Spleen (tissue), 11 donors: ENCODE results near the gene ACSL5. TPM values are rescaled to one million over a fixed set of nuclear protein-coding genes. Genes with fewer than 3 reads are reported as not detected.

Experiments used
- DNase-seq: peaks from one replicate; pipeline ENCODE4 v3.0.0-alpha.2; 2020
- H3K27ac ChIP-seq, 8 donors: fragments of 200-600 bp; sonication (generic) in 7 of 8; 1 replicate in 4 of 8; 2 replicates in 4 of 8; pipeline versions ENCODE4 v1.5.0 to v1.8.0; 2016 to 2021; ENCODE audit warnings: inconsistent platforms in 4 of 8, mild to moderate bottlenecking in 4 of 8, moderate library complexity in 1 of 8
- H3K27me3 ChIP-seq, 7 donors: fragments of 200-600 bp; sonication (generic) in 6 of 7; replicated peaks in 1 of 7; 1 replicate in 4 of 7; 2 replicates in 3 of 7; pipeline versions ENCODE4 v1.5.0 to v1.8.0; 2016 to 2021; ENCODE audit warnings: inconsistent platforms in 3 of 7, mild to moderate bottlenecking in 1 of 7
- H3K36me3 ChIP-seq, 6 donors: fragments of 200-600 bp; sonication (generic) in 5 of 6; 1 replicate in 4 of 6; 2 replicates in 2 of 6; pipeline versions ENCODE4 v1.5.0 to v1.8.0; 2016 to 2021; ENCODE audit warnings: inconsistent platforms in 2 of 6
- H3K4me1 ChIP-seq, 6 donors: fragments of 200-600 bp; sonication (generic) in 5 of 6; 1 replicate in 3 of 6; 2 replicates in 3 of 6; pipeline versions ENCODE4 v1.5.0 to v1.8.0; 2016 to 2021; ENCODE audit warnings: inconsistent platforms in 3 of 6
- H3K4me3 ChIP-seq, 8 donors: fragments of 200-600 bp; sonication (generic) in 7 of 8; 1 replicate in 4 of 8; 2 replicates in 4 of 8; pipeline versions ENCODE4 v1.5.0 to v1.8.0; 2016 to 2021; ENCODE audit warnings: inconsistent platforms in 4 of 8, mild to moderate bottlenecking in 4 of 8, moderate library complexity in 2 of 8
- H3K9me3 ChIP-seq, 8 donors: fragments of 200-600 bp; sonication (generic) in 7 of 8; 1 replicate in 4 of 8; 2 replicates in 4 of 8; pipeline versions ENCODE4 v1.5.0 to v1.8.0; 2016 to 2021; ENCODE audit warnings: inconsistent platforms in 4 of 8
- CTCF ChIP-seq, 11 experiments: fragments of 200-600 bp in 7 of 11; fragments of 450-650 bp in 4 of 11; sonication (generic) in 4 of 11; IDR thresholded peaks in 8 of 11; conservative IDR thresholded peaks in 3 of 11; 1 replicate in 7 of 11; 2 replicates in 4 of 11; pipeline versions ENCODE4 v1.4.0 to v1.8.0; 2016 to 2021; ENCODE audit warnings: antibody characterized with exemption in 11 of 11, inconsistent platforms in 4 of 11, mild to moderate bottlenecking in 1 of 11
- POLR2A ChIP-seq, 3 donors: fragments of 450-650 bp; IDR thresholded peaks; one replicate each; pipeline ENCODE4 v1.5.1; 2017; ENCODE audit warnings: antibody characterized with exemption in 3 of 3, mild to moderate bottlenecking in 1 of 3
- POLR2AphosphoS5 ChIP-seq, 3 donors: sonication (generic); formaldehyde crosslinking; IDR thresholded peaks; one replicate each; pipeline ENCODE4 v1.5.1; 2017; ENCODE audit warnings: antibody characterized with exemption in 3 of 3
- WGBS, 5 donors: extraction: QIAGEN DNeasy Blood & Tissue Kit in 3 of 5; methylation state at CpG; one replicate each; pipeline versions ENCODE4 v1.1.5 to v1.1.7; 2013 to 2018; 5-methylcytosine and 5-hydroxymethylcytosine counted together
- intact Hi-C: fragments of 100-400 bp; cut with DNase I; formaldehyde crosslinking; loops from one replicate; pipeline ENCODE4 v1.15.0; 2023; ENCODE audit warnings: low total_unique reads
- polyA plus RNA-seq, 3 donors: library from polyadenylated mRNA; stranded (reverse); fragments of 200-250 nt; gene quantifications; one replicate each; pipeline ENCODE4 v1.2.1, GENCODE V29; 2013
- total RNA-seq, 7 donors: library from RNA; depleted of rRNA in 3 of 7; stranded (reverse); fragments of >200 nt in 3 of 7; fragmentation: NEBNext Ultra II Directional in 4 of 7; extraction: Animal tissue kit (Norgen Biotek cat#: 25700) in 4 of 7; gene quantifications; one replicate each; pipeline versions ENCODE4 v1.1.0 to v1.2.1, GENCODE V29; 2016 to 2021
- donor health status: healthy with polysubstance abuse.
- donor health status: DM: no; HTN: no; CAD: no; lungs with moderate emphysema.
- donor health status: DM: no; HTN: no; CAD: no.
- donor health status: Bipolar disorder and iron deficiency.
- donor health status: healthy.
- donor health status: DM: no; HTN: no; CAD: no.
- donor health status: DM: yes; HTN: yes; CAD: no.

Gene ACSL5
- total and polyA plus RNA-seq, 10 donors: 18.6 to 49.4 (median 42.8) TPM

GRCh38 chr10:112345202-112345601 is 28.7 kb upstream of the ACSL5 start:
- Histone ChIP-seq H3K4me1 (peaks cover 0 to 6% (median 4%) of the 10 kb centered on the region in 6 donors), H3K4me3 (no peak overlapping the region), H3K9me3 (peaks cover 0 to 5% (median 0%) of the 10 kb centered on the region in 8 donors), H3K36me3 (no peaks in the 10 kb centered on the region), H3K27ac (no peak overlapping the region), H3K27me3 (no peaks in the 10 kb centered on the region)
- intact Hi-C loops: no loop called here
- TF ChIP-seq CTCF (IDR thresholded peaks at IDR 0.05 in 8 of 11, conservative IDR thresholded peaks at IDR 0.05 in 3 of 11) (no peak), POLR2AphosphoS5 (IDR thresholded peaks at IDR 0.05) (no peak), POLR2A (IDR thresholded peaks at IDR 0.05) (no peak)
- DNase-seq: no peak
- WGBS, 5 donors: 42 to 84% (median 55%) methylated on average over 3 of the region's 3 CpGs

GRCh38 chr10:112345743-112346142 is 28.2 kb upstream of the ACSL5 start:
- Histone ChIP-seq H3K4me1 (peaks cover 0 to 6% (median 4%) of the 10 kb centered on the region in 6 donors), H3K27me3 (no peaks in the 10 kb centered on the region), H3K36me3 (no peaks in the 10 kb centered on the region), H3K27ac (no peak overlapping the region), H3K4me3 (no peak overlapping the region), H3K9me3 (peaks cover 0 to 5% (median 0%) of the 10 kb centered on the region in 8 donors)
- WGBS, 5 donors: 87 to 93% (median 92%) methylated on average over 9 of the region's 9 CpGs
- TF ChIP-seq CTCF (IDR thresholded peaks at IDR 0.05 in 8 of 11, conservative IDR thresholded peaks at IDR 0.05 in 3 of 11) (no peak), POLR2A (IDR thresholded peaks at IDR 0.05) (no peak), POLR2AphosphoS5 (IDR thresholded peaks at IDR 0.05) (no peak)
- intact Hi-C loops: no loop called here
- DNase-seq: no peak

GRCh38 chr10:112346774-112347173 is 27.1 kb upstream of the ACSL5 start:
- Histone ChIP-seq H3K27ac (no peak overlapping the region), H3K27me3 (no peaks in the 10 kb centered on the region), H3K36me3 (no peaks in the 10 kb centered on the region), H3K9me3 (peaks cover 0 to 5% (median 0%) of the 10 kb centered on the region in 8 donors), H3K4me3 (no peak overlapping the region), H3K4me1 (peaks cover 0 to 6% (median 4%) of the 10 kb centered on the region in 6 donors)
- intact Hi-C loops: no loop called here
- no peak for TF ChIP-seq POLR2AphosphoS5 (IDR thresholded peaks at IDR 0.05)
- TF ChIP-seq CTCF (IDR thresholded peaks at IDR 0.05 in 8 of 11, conservative IDR thresholded peaks at IDR 0.05 in 3 of 11): no peak
- TF ChIP-seq POLR2A (IDR thresholded peaks at IDR 0.05): no peak
- no peak for DNase-seq
- WGBS, 5 donors: 81 to 96% (median 88%) methylated on average over 5 of the region's 5 CpGs

GRCh38 chr10:112347709-112348671 is 25.9 kb upstream of the ACSL5 start:
- TF ChIP-seq CTCF (IDR thresholded peaks at IDR 0.05 in 8 of 11, conservative IDR thresholded peaks at IDR 0.05 in 3 of 11) (no peak), POLR2A (IDR thresholded peaks at IDR 0.05) (no peak), POLR2AphosphoS5 (IDR thresholded peaks at IDR 0.05) (no peak)
- DNase-seq: no peak
- Histone ChIP-seq H3K4me3 (no peak overlapping the region), H3K4me1 (peaks cover 0 to 4% (median 2%) of the 10 kb centered on the region in 6 donors), H3K9me3 (peaks cover 0 to 5% (median 0%) of the 10 kb centered on the region in 8 donors), H3K27ac (no peak overlapping the region), H3K27me3 (no peaks in the 10 kb centered on the region), H3K36me3 (no peaks in the 10 kb centered on the region)
- intact Hi-C loops: no loop called here
- WGBS, 5 donors: 84 to 89% (median 87%) methylated on average over 12 of the region's 12 CpGs
